GM12878 (cell line): ENCODE measurements around the gene RCN2. TPM values are rescaled to one million over a fixed set of nuclear protein-coding genes. Genes with fewer than 3 reads are reported as not detected.

Source experiments
- ATAC-seq: fragments of 200-7000 bp; cut with Tn5 transposase; 3 replicates; pipeline ENCODE4 v1.9.1; 2020; ENCODE audit warnings: mild to moderate bottlenecking, moderate library complexity
- BruUV-seq: library from RNA; stranded (reverse); fragments of 400-500 nt; replicated peaks from 2 replicates; lab custom pipeline; 2021; lab: Mats Ljungman, UMichigan
- CTCF ChIA-PET: fragments of 300-600 bp; sonication (Branson Sonifier 250); formaldehyde crosslinking; extraction: SDS; loops from one replicate; lab custom pipeline; 2021; ENCODE audit warnings: inconsistent platforms; lab: Yijun Ruan, JAX
- POLR2A ChIA-PET: fragments of 350-600 bp; formaldehyde crosslinking; extraction: SDS; loops from one replicate; lab custom pipeline; 2021; ENCODE audit warnings: inconsistent platforms; lab: Charles Lee
- RAD21 ChIA-PET: fragments of 300-600 bp; sonication (Branson Sonifier 250); formaldehyde crosslinking; loops from one replicate; lab custom pipeline; 2023; ENCODE audit warnings: antibody characterized with exemption; ENCODE audit not compliant: unreplicated experiment; lab: Charles Lee
- SMC1A ChIA-PET: fragments of 300-600 bp; sonication (Branson Sonifier 250); formaldehyde crosslinking; loops from one replicate; lab custom pipeline; 2023; ENCODE audit not compliant: unreplicated experiment, uncharacterized antibody; lab: Charles Lee
- DNase-seq: peaks from one replicate; pipeline ENCODE4 v3.0.0-alpha.2; 2011; ENCODE audit warnings: low read depth, low spot score
- FAIRE-seq: peaks from 3 replicates; lab custom pipeline; 2011; peaks lifted over from hg19 to GRCh38; lab: Jason Lieb, UNC
- H2AFZ ChIP-seq: 2 replicates; pipeline ENCODE4 v1.6.0; 2011; ENCODE audit warnings: low read depth, low read length, control low read depth; ENCODE audit not compliant: control insufficient read depth
- H3K27ac ChIP-seq: 2 replicates; pipeline ENCODE4 v1.5.1; 2011; ENCODE audit warnings: control low read depth; ENCODE audit not compliant: control insufficient read depth, insufficient read depth
- H3K27me3 ChIP-seq, 2 experiments: replicated peaks in 1 of 2; 2 replicates each; pipeline versions ENCODE4 v1.6.0 to v1.6.1; 2011; ENCODE audit warnings: low read length in 1 of 2; ENCODE audit not compliant: control insufficient read depth in 2 of 2, insufficient read depth in 2 of 2
- H3K36me3 ChIP-seq, 2 experiments: 2 replicates each; pipeline ENCODE4 v1.5.1; 2011; ENCODE audit warnings: low read length in 1 of 2; ENCODE audit not compliant: control insufficient read depth in 2 of 2, insufficient read depth in 2 of 2
- H3K4me1 ChIP-seq: 2 replicates; pipeline ENCODE4 v1.6.1; 2011; ENCODE audit warnings: mild to moderate bottlenecking, low read length, moderate library complexity, mixed read lengths; ENCODE audit not compliant: control insufficient read depth, insufficient read depth
- H3K4me2 ChIP-seq: 2 replicates; pipeline ENCODE4 v1.6.0; 2011; ENCODE audit warnings: control low read depth; ENCODE audit not compliant: control insufficient read depth, insufficient read depth
- H3K4me3 ChIP-seq: fragments of 200-600 bp; sonication (generic); 2 replicates; pipeline ENCODE4 v1.5.1; 2016
- H3K79me2 ChIP-seq: 2 replicates; pipeline ENCODE4 v1.6.0; 2011; ENCODE audit warnings: low read length; ENCODE audit not compliant: control insufficient read depth, insufficient read depth
- H3K9ac ChIP-seq: 2 replicates; pipeline ENCODE4 v1.8.0; 2011; ENCODE audit warnings: low read length, control low read depth, mixed read lengths; ENCODE audit not compliant: control insufficient read depth, insufficient read depth
- H3K9me3 ChIP-seq: replicated peaks from 3 replicates; pipeline ENCODE4 v1.5.1; 2011; ENCODE audit warnings: mild to moderate bottlenecking, low read length; ENCODE audit not compliant: control insufficient read depth, insufficient read depth
- H4K20me1 ChIP-seq: 2 replicates; pipeline ENCODE4 v1.6.0; 2011; ENCODE audit not compliant: control insufficient read depth, insufficient read depth
- BRCA1 ChIP-seq: IDR thresholded peaks from 2 replicates; pipeline ENCODE4 v1.6.1; 2011; ENCODE audit warnings: low read depth, low read length, improper control_type of control experiment
- NFIC ChIP-seq: IDR thresholded peaks from 2 replicates; pipeline ENCODE4 v1.6.1; 2012; ENCODE audit warnings: low read depth, mild to moderate bottlenecking, inconsistent platforms, low read length, moderate library complexity
- NR2C1 ChIP-seq: fragments of 450-650 bp; IDR thresholded peaks from 2 replicates; pipeline ENCODE4 v1.6.1; 2017; ENCODE audit warnings: antibody characterized with exemption, mild to moderate bottlenecking, moderate library complexity
- PAX8 ChIP-seq: fragments of 450-650 bp; IDR thresholded peaks from 2 replicates; pipeline ENCODE4 v1.6.1; 2017; ENCODE audit warnings: mild to moderate bottlenecking, moderate library complexity
- PML ChIP-seq: IDR thresholded peaks from 2 replicates; pipeline ENCODE4 v1.6.1; 2012; ENCODE audit warnings: low read length, inconsistent platforms
- POU2F2 ChIP-seq: IDR thresholded peaks from 3 replicates; pipeline ENCODE4 v1.6.1; 2011; ENCODE audit warnings: low read depth, mild to moderate bottlenecking, low read length, borderline replicate concordance
- RBBP5 ChIP-seq: fragments of 200-600 bp; sonication (generic); conservative IDR thresholded peaks from 2 replicates; pipeline ENCODE4 v1.6.1; 2016
- RFX5 ChIP-seq: IDR thresholded peaks from 2 replicates; pipeline ENCODE4 v1.6.1; 2011; ENCODE audit warnings: low read depth, low read length, improper control_type of control experiment
- SREBF2 ChIP-seq: IDR thresholded peaks from 2 replicates; pipeline ENCODE4 v1.6.1; 2012; ENCODE audit warnings: mild to moderate bottlenecking, low read length
- TBL1XR1 ChIP-seq: IDR thresholded peaks from 2 replicates; pipeline ENCODE4 v1.6.1; 2012; ENCODE audit warnings: low read depth, low read length, improper control_type of control experiment
- WGBS: methylation state at CpG from one replicate; pipeline ENCODE4 v1.1.6; 2016; ENCODE audit warnings: low lambda C conversion rate; ENCODE audit not compliant: insufficient replicate concordance, insufficient coverage; ENCODE audit errors: missing lambda C conversion rate; 5-methylcytosine and 5-hydroxymethylcytosine counted together
- in situ Hi-C: fragments of 300-500 bp; cut with MboI; formaldehyde crosslinking; loops from 9 replicates; pipeline ENCODE4 v1.14.3; 2018; ENCODE audit warnings: mixed read lengths
- intact Hi-C: fragments of 100-400 bp; cut with micrococcal nuclease; formaldehyde crosslinking; loops from one replicate; pipeline ENCODE4 v1.14.2; 2022; ENCODE audit not compliant: unreplicated experiment
- polyA plus RNA-seq, 11 experiments: library from polyadenylated mRNA; depleted of rRNA in 4 of 11; unstranded in 6 of 11; stranded (reverse) in 5 of 11; fragments of >200 nt; fragmentation: Nextera tagmentation in 4 of 11; fragmentation: Illumina TruSeq in 1 of 11; extraction: Ambion mirVana in 4 of 11; extraction: Trizol in 1 of 11; gene quantifications; 1 replicate in 1 of 11; 2 replicates in 10 of 11; pipeline versions ENCODE4 v1.2.1 to v1.2.3, GENCODE V29; 2011 to 2016; ENCODE audit warnings: inconsistent platforms in 2 of 11, missing spikeins in 2 of 11, low read depth in 1 of 11
- total RNA-seq, 4 experiments: library from RNA; depleted of rRNA in 3 of 4; stranded (reverse); fragments of >200 nt in 3 of 4; fragmentation: Illumina TruSeq in 1 of 4; extraction: Trizol in 1 of 4; gene quantifications; 2 replicates each; pipeline versions ENCODE4 v1.2.1 to v1.2.3, GENCODE V29; 2013 to 2021
- TF ChIP-seq, protein P1 (sequence below): fragments of 450-650 bp; IDR thresholded peaks from 2 replicates; pipeline ENCODE4 v1.6.1; 2016; ENCODE audit warnings: mild to moderate bottlenecking

RCN2 gene
- total and polyA plus RNA-seq, 10 of the 15 experiments (the other 5 are each of a cell fraction or from before 2014, with no cell fraction given), result 4.9 to 41.0 (median 12.9) TPM

DNA sequence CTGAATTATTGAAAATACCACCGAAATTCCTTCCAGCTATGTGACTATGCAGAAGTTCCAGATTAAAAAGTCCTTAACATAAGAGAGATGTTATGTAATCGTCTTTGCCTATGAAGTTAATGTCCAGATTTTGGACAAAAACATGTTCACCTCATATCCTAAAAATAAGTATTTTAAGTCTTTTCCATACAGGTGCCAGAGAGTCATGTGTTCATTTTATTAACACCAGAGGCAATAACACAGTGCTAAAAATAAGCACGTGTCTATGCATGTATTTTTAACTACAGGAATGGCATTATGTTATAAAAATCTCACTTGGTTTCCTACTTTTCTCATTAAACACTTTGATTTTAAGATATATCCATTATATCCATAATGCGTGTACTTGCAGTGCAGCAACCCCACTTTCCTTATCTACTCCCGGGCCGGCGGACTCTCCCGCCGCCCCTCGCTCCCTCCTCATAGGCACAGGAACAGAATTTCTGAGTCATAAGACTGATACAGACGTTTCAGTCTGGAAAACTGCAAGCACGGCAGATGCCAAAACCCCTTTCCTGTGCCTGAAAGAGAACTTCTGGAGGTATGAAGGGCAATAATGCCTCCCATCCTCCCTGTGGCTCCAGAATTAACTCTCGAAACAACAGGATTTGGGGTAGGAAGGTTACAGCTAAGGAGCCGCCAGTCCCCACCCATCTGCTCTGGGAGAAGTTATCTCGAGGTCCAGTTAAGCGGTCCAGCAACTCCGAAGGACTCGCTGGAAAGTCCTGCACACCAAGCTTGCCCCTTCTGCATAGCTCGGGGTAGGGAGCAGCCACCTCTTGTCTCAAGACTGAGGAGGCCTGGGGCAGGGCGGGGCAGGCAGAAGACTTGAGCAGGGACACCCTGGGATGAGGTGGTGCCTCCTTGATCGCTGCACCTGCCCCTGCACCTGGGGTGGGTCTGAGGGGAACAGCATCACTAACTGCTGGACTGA, 41.1 kb downstream of the RCN2 start:
- DNase-seq (no peak), FAIRE-seq (no peak)
- Histone ChIP-seq H3K9me3 (no peaks in the 10 kb centered on the region), H3K27me3 (no peaks in the 10 kb centered on the region), H3K4me2 (no peak overlapping the region), H3K79me2 (no peaks in the 10 kb centered on the region), H3K4me3 (no peak overlapping the region), H2AFZ (no peak overlapping the region), H3K9ac (no peak overlapping the region), H3K36me3 (no peaks in the 10 kb centered on the region), H4K20me1 (no peaks in the 10 kb centered on the region), H3K4me1 (no peaks in the 10 kb centered on the region)
- intact Hi-C loops (loop anchor here (2.0 to 5.0 kb wide), 2 partner anchors 52 to 115 kb away; no protein-coding TSS in a partner anchor), in situ Hi-C loops (no loop called here)
- CTCF ChIA-PET, result interaction anchor here (0.6 to 16.6 kb wide), 48 partner anchors 8 to 574 kb away, joined by 3 to 483 read pairs (median 10); partner anchors contain the start of gene PSTPIP1
- POLR2A ChIA-PET, result interaction anchor here (0.9 to 2.6 kb wide), 4 partner anchors 41 to 571 kb away, joined by 3 to 10 read pairs (median 6); no protein-coding TSS in a partner anchor
- no TSS peak for BruUV-seq
- RAD21 ChIA-PET, result interaction anchor here (0.6 to 15.6 kb wide), 34 partner anchors 8 to 571 kb away, joined by 3 to 259 read pairs (median 4); partner anchors contain the start of gene PSTPIP1
- SMC1A ChIA-PET, result interaction anchor here (0.7 to 14.1 kb wide), 30 partner anchors 10 to 571 kb away, joined by 3 to 375 read pairs (median 7); partner anchors contain the start of gene PSTPIP1
- TF ChIP-seq TBL1XR1, result no peak
- no peak for TF ChIP-seq NR2C1
- no peak for TF ChIP-seq POU2F2
- no peak for TF ChIP-seq SREBF2
- TF ChIP-seq PAX8, result no peak
- no peak for TF ChIP-seq NFIC
- no peak for TF ChIP-seq BRCA1
- no peak for TF ChIP-seq RBBP5
- TF ChIP-seq PML, result no peak
- TF ChIP-seq RFX5, result no peak
- TF ChIP-seq, protein P1, sequence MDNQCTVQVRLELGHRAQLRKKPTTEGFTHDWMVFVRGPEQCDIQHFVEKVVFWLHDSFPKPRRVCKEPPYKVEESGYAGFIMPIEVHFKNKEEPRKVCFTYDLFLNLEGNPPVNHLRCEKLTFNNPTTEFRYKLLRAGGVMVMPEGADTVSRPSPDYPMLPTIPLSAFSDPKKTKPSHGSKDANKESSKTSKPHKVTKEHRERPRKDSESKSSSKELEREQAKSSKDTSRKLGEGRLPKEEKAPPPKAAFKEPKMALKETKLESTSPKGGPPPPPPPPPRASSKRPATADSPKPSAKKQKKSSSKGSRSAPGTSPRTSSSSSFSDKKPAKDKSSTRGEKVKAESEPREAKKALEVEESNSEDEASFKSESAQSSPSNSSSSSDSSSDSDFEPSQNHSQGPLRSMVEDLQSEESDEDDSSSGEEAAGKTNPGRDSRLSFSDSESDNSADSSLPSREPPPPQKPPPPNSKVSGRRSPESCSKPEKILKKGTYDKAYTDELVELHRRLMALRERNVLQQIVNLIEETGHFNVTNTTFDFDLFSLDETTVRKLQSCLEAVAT, result no peak
- TF ChIP-seq, all 136 proteins: peak for 0
- WGBS, result 52% methylated on average over 20 of the region's 21 CpGs
- no peak overlapping the region for H3K27ac ChIP-seq
- peak; percentile 25; the same call in 2 of the 3 replicates for ATAC-seq
